DND-41 (cell line): Measurements from ENCODE around the gene KRTAP4-11.
"Not testable (repeated sequence)": the region's sequence is repeated elsewhere in the genome, so short reads cannot be mapped to it uniquely, and the experiment has no call there.

Experiments used
- ATAC-seq: fragments of 200-7000 bp; cut with Tn5 transposase; 3 replicates; pipeline ENCODE4 v1.9.1; 2021; ENCODE audit warnings: low read depth; ENCODE audit not compliant: insufficient read depth
- DNase-seq: peaks from one replicate; pipeline ENCODE4 v3.0.0-alpha.2; 2020
- H2AFZ ChIP-seq: 2 replicates; pipeline ENCODE4 v1.6.0; 2012; ENCODE audit warnings: low read depth, low read length
- H3K27ac ChIP-seq: 2 replicates; pipeline ENCODE4 v1.5.1; 2012; ENCODE audit warnings: low read length, inconsistent platforms
- H3K27me3 ChIP-seq: fragments of 200-600 bp; sonication (generic); 2 replicates; pipeline ENCODE4 v1.6.0; 2012; ENCODE audit warnings: low read length, mild to moderate bottlenecking, inconsistent platforms; ENCODE audit not compliant: insufficient read depth, poor library complexity
- H3K36me3 ChIP-seq: 2 replicates; pipeline ENCODE4 v1.5.1; 2012; ENCODE audit warnings: low read length, inconsistent platforms; ENCODE audit not compliant: insufficient read depth
- H3K4me1 ChIP-seq: 2 replicates; pipeline ENCODE4 v1.5.1; 2012; ENCODE audit warnings: mild to moderate bottlenecking, low read length; ENCODE audit not compliant: insufficient read depth
- H3K4me2 ChIP-seq: 2 replicates; pipeline ENCODE4 v1.6.0; 2012; ENCODE audit warnings: mild to moderate bottlenecking, moderate library complexity, low read length, inconsistent platforms; ENCODE audit not compliant: insufficient read depth
- H3K4me3 ChIP-seq, 2 experiments: fragments of 200-600 bp in 1 of 2; shearing (Covaris generic) in 1 of 2; 2 replicates each; pipeline ENCODE4 v1.5.1; 2012 to 2016; ENCODE audit warnings: inconsistent platforms in 2 of 2, low read length in 2 of 2, mild to moderate bottlenecking in 2 of 2, low read depth in 1 of 2, moderate library complexity in 1 of 2
- H3K79me2 ChIP-seq: 2 replicates; pipeline ENCODE4 v1.6.0; 2012; ENCODE audit warnings: low read length, inconsistent platforms; ENCODE audit not compliant: insufficient read depth
- H3K9ac ChIP-seq: 2 replicates; pipeline ENCODE4 v1.6.0; 2012; ENCODE audit warnings: low read depth, mild to moderate bottlenecking, inconsistent platforms, low read length, moderate library complexity
- H3K9me3 ChIP-seq: 2 replicates; pipeline ENCODE4 v1.5.1; 2012; ENCODE audit warnings: low read length, moderate library complexity, mild to moderate bottlenecking, inconsistent platforms; ENCODE audit not compliant: insufficient read depth, severe bottlenecking
- H4K20me1 ChIP-seq: 2 replicates; pipeline ENCODE4 v1.6.0; 2012; ENCODE audit warnings: low read length; ENCODE audit not compliant: insufficient read depth
- EZH2 ChIP-seq: IDR thresholded peaks from 3 replicates; pipeline ENCODE4 v1.6.1; 2012; ENCODE audit warnings: borderline replicate concordance, low read depth, mild to moderate bottlenecking, moderate library complexity, low read length, inconsistent platforms; ENCODE audit not compliant: severe bottlenecking
- TF ChIP-seq, protein P1 (sequence below): IDR thresholded peaks from 2 replicates; pipeline ENCODE4 v1.5.1; 2012; ENCODE audit warnings: borderline replicate concordance, low read length, moderate library complexity, mild to moderate bottlenecking; ENCODE audit not compliant: poor library complexity, severe bottlenecking; ENCODE audit errors: extremely low read depth

Gene KRTAP4-11

DNA sequence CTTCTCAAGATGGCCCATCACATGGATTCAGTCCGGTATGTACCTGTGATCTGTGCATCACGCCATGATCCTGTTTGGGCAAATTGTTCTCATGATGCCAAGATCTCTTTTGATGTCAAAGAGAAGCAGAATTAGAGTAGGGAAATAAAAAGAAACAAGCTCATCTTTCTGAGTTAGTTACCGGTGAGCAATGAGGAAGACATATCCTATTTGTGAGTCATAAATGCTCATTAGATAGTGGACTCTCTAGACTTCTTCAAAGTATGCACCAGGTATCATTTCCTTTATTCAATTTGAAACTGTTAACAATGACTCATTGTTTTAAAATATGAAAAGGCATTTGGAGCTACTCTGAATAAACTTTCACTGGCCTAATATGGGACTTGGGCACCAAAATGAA lies 13.8 kb upstream of the KRTAP4-11 start:
- Histone ChIP-seq H3K4me2 (no peak overlapping the region), H3K9me3 (no peaks in the 10 kb centered on the region), H3K4me3 (no peak overlapping the region), H3K27ac (no peak overlapping the region), H4K20me1 (no peaks in the 10 kb centered on the region), H3K9ac (no peak overlapping the region), H3K4me1 (no peaks in the 10 kb centered on the region), H3K27me3 (peaks cover 6% of the 10 kb centered on the region), H3K36me3 (no peaks in the 10 kb centered on the region), H3K79me2 (no peaks in the 10 kb centered on the region), H2AFZ (no peak overlapping the region)
- ATAC-seq (no peak), DNase-seq (no peak)
- TF ChIP-seq, protein P1, sequence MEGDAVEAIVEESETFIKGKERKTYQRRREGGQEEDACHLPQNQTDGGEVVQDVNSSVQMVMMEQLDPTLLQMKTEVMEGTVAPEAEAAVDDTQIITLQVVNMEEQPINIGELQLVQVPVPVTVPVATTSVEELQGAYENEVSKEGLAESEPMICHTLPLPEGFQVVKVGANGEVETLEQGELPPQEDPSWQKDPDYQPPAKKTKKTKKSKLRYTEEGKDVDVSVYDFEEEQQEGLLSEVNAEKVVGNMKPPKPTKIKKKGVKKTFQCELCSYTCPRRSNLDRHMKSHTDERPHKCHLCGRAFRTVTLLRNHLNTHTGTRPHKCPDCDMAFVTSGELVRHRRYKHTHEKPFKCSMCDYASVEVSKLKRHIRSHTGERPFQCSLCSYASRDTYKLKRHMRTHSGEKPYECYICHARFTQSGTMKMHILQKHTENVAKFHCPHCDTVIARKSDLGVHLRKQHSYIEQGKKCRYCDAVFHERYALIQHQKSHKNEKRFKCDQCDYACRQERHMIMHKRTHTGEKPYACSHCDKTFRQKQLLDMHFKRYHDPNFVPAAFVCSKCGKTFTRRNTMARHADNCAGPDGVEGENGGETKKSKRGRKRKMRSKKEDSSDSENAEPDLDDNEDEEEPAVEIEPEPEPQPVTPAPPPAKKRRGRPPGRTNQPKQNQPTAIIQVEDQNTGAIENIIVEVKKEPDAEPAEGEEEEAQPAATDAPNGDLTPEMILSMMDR: no peak
- no peak for TF ChIP-seq EZH2

DNA sequence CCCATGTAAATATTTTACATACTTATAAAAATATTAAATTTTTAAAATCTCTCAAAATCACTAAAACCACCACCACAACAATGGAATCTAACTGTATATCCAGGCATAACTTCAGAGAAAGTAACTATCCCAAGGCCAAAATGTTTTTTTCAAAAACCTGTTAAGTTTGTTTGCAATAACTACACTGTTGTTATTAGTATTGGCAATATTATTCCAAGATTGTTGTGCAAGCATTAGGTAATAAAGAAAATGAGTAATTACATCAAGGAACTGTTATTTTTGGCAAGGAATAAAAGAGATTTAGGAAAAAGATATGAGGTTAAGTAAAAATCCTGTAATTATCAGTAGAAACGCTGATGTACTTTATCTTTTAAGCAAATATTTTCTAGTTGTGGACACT lies 9.2 kb upstream of the KRTAP4-11 start:
- Histone ChIP-seq H3K27ac (no peak overlapping the region), H3K4me1 (no peaks in the 10 kb centered on the region), H3K9ac (no peak overlapping the region), H3K79me2 (no peaks in the 10 kb centered on the region), H3K4me2 (no peak overlapping the region), H3K9me3 (no peaks in the 10 kb centered on the region), H3K27me3 (peaks cover 4% of the 10 kb centered on the region), H3K36me3 (no peaks in the 10 kb centered on the region), H4K20me1 (no peaks in the 10 kb centered on the region), H2AFZ (no peak overlapping the region), H3K4me3 (no peak overlapping the region)
- ATAC-seq (no peak), DNase-seq (no peak)
- no peak for TF ChIP-seq EZH2
- TF ChIP-seq, protein P1: no peak

DNA sequence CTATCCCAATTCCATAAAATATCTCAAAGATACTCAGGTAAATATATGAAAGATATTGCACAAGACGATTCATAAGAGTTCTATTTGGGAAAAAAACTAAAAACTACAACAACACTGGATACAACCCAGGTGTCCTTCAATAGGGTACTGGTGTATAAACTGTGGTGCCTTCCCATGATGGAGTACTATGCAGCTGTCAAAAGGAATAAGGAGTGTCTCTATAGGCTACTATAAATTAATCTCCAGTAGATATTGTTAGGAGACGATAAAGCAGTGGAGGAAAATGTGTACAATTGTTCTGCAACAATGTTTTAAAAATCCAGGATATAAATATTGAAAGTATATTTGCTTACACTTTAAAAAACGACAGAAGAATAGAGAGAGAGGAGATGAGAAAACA lies 8.2 kb upstream of the KRTAP4-11 start:
- Histone ChIP-seq H3K4me1 (no peaks in the 10 kb centered on the region), H3K36me3 (no peaks in the 10 kb centered on the region), H3K4me2 (no peak overlapping the region), H4K20me1 (no peaks in the 10 kb centered on the region), H3K79me2 (no peaks in the 10 kb centered on the region), H3K9ac (no peak overlapping the region), H3K27ac (no peak overlapping the region), H3K27me3 (peaks cover 4% of the 10 kb centered on the region), H2AFZ (no peak overlapping the region), H3K4me3 (no peak overlapping the region), H3K9me3 (no peaks in the 10 kb centered on the region)
- DNase-seq (no peak), ATAC-seq (no peak)
- no peak for TF ChIP-seq EZH2

DNA sequence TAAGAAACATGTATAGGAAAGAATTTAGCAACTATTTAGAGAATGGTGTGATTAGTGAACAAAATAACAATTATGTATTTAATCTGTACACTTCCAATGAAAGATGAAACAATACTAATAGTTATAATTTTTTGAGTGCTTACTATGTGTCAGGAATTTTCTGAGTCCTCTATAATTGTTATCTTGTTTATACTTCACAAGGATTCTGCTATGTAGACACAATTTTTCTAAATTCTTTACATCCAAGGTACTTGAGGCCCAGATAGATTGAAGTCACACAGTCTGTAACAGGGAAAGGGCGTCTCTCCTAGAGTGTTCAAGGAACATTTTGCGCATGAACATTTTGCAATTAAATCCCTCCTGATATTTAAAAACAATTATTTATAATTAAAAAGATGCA lies 6.9 kb upstream of the KRTAP4-11 start:
- H3K36me3 ChIP-seq: no peaks in the 10 kb centered on the region
- no peak overlapping the region for H3K27ac ChIP-seq
- no peak for TF ChIP-seq EZH2
- TF ChIP-seq, protein P1: no peak
- no peaks in the 10 kb centered on the region for H3K9me3 ChIP-seq
- no peaks in the 10 kb centered on the region for H3K79me2 ChIP-seq
- peaks cover 2% of the 10 kb centered on the region for H3K27me3 ChIP-seq
- H2AFZ ChIP-seq: no peak overlapping the region
- H3K4me1 ChIP-seq: no peaks in the 10 kb centered on the region
- H4K20me1 ChIP-seq: no peaks in the 10 kb centered on the region
- no peak for ATAC-seq
- H3K4me2 ChIP-seq: no peak overlapping the region
- H3K4me3 ChIP-seq: no peak overlapping the region
- no peak overlapping the region for H3K9ac ChIP-seq
- DNase-seq: no peak

DNA sequence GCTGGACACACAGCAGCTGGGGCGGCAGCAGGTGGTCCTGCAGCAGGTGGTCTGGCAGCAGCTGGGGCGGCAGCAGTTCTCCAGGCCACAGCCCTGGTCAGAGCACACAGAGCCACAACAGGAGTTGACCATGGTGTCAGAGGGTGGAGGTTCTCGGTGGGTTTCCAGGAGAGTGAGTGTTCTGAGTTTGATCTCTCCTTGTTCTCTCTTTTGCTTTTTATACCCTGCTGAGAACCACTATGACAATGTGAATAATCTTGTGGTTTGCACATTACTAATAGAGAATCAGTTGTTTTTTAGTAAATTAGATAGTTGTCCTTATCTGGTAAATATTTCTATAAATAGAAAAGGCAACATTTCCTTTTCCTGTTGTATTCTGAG lies 5.8 kb upstream of the KRTAP4-11 start, which contains the start of gene KRTAP4-12:
Gene KRTAP4-12, minus strand, starts transcription at position 192 of the 381 bp plus-strand sequence. Its CDS starts 60 bp downstream, at position 132.
- H3K9ac ChIP-seq, DNase-seq, ATAC-seq: not testable (repeated sequence)

DNA sequence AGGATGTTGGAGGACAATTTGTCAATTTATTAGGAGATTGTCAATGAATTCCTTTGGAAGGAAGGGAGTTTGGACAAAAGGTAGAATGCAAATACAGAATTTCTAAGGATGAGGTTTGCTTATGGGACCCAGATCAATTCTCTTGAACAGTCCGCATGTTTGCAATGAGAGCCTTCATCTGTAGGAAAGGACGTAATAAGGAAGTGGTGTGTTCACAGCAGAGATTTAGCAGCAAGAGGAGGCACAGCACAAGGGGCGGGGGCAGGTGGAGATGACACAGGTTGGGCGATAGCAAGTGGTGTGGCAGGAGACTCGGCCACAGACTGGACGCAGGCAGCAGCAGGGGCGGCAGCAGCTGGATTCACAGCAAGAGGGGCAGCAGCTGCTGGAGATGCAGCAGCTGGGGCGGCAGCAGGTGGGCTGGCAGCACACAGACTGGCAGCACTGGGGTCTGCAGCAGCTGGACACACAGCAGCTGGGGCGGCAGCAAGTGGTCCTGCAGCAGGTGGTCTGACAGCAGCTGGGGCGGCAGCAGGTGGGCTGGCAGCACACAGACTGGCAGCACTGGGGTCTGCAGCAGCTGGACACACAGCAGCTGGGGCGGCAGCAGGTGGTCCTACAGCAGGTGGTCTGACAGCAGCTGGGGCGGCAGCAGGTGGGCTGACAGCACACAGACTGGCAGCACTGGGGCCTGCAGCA lies 5.3 kb upstream of the KRTAP4-11 start:
- H3K4me2 ChIP-seq: not testable (repeated sequence)

More for the DNA sequence above, 5.8 kb upstream of the KRTAP4-11 start, which contains the start of gene KRTAP4-12:
- H3K79me2 ChIP-seq, H3K27me3 ChIP-seq, H3K4me1 ChIP-seq, H2AFZ ChIP-seq, H3K9me3 ChIP-seq, H3K36me3 ChIP-seq, H3K4me3 ChIP-seq, H4K20me1 ChIP-seq, H3K27ac ChIP-seq, H3K4me2 ChIP-seq: not testable (repeated sequence)

More for the DNA sequence above, 5.3 kb upstream of the KRTAP4-11 start:
- H3K4me1 ChIP-seq, H3K4me3 ChIP-seq, H3K27ac ChIP-seq, H3K36me3 ChIP-seq, DNase-seq, H4K20me1 ChIP-seq, ATAC-seq, H3K9me3 ChIP-seq, H3K9ac ChIP-seq, H3K79me2 ChIP-seq, H3K27me3 ChIP-seq, H2AFZ ChIP-seq: not testable (repeated sequence)
